HCT116 (cell line): ENCODE results near the gene POLH. TPM values are rescaled to one million over a fixed set of nuclear protein-coding genes. Genes with fewer than 3 reads are reported as not detected.
"Not testable (repeated sequence)": the region's sequence is repeated elsewhere in the genome, so short reads cannot be mapped to it uniquely, and the experiment has no call there.

Source experiments
- ATAC-seq: fragments of 200-7000 bp; cut with Tn5 transposase; 2 replicates; pipeline ENCODE4 v1.9.1; 2020; ENCODE audit warnings: mild to moderate bottlenecking, moderate library complexity
- BruUV-seq: library from RNA; stranded (reverse); fragments of 400-500 nt; replicated peaks from 2 replicates; lab custom pipeline; 2021; lab: Mats Ljungman, UMichigan
- CTCF ChIA-PET: fragments of 300-600 bp; sonication (Branson Sonifier 250); formaldehyde crosslinking; loops from one replicate; lab custom pipeline; 2021; ENCODE audit warnings: antibody characterized with exemption; lab: Charles Lee
- POLR2A ChIA-PET: fragments of 300-600, 350-600 bp; sonication (Branson Sonifier 250); formaldehyde crosslinking; loops from one replicate; lab custom pipeline; 2021; ENCODE audit warnings: antibody characterized with exemption; lab: Charles Lee
- RAD21 ChIA-PET, 2 experiments: fragments of 300-600 bp; sonication (Branson Sonifier 250); formaldehyde crosslinking; loops; one replicate each; lab custom pipeline; 2023; ENCODE audit warnings: low total read pairs in 2 of 2; ENCODE audit not compliant: uncharacterized antibody in 2 of 2, unreplicated experiment in 2 of 2, low non-redundant PET in 1 of 2; lab: Charles Lee
- DNase-seq: peaks from one replicate; pipeline ENCODE4 v3.0.0-alpha.2; 2010; ENCODE audit warnings: low read depth, low spot score
- H2AFZ ChIP-seq: fragments of 200-600 bp; shearing (Covaris generic), sonication (generic); 2 replicates; pipeline ENCODE4 v1.6.1; 2017; ENCODE audit warnings: low read depth, mixed run types, mixed read lengths, antibody characterized with exemption, low read length; ENCODE audit not compliant: poor library complexity, severe bottlenecking
- H3K27ac ChIP-seq: 2 replicates; pipeline ENCODE4 v1.5.1; 2012; ENCODE audit warnings: low read depth, low read length
- H3K27me3 ChIP-seq: fragments of 200-600 bp; sonication (generic); 2 replicates; pipeline ENCODE4 v1.6.1; 2016; ENCODE audit warnings: mixed run types, low read length, mixed read lengths; ENCODE audit not compliant: insufficient read depth
- H3K36me3 ChIP-seq, 2 experiments: fragments of 200-500 bp in 1 of 2; fragments of 200-600 bp in 1 of 2; sonication (Bioruptor generic) in 1 of 2; sonication (generic) in 1 of 2; 2 replicates each; pipeline versions ENCODE4 v1.5.1 to v1.6.1; 2014 to 2016; ENCODE audit warnings: low read length in 2 of 2, inconsistent platforms in 1 of 2, mixed read lengths in 1 of 2, mixed run types in 1 of 2; ENCODE audit not compliant: insufficient read depth in 2 of 2, control insufficient read depth in 1 of 2
- H3K4me1 ChIP-seq, 2 experiments: fragments of 200-600 bp in 1 of 2; sonication (generic) in 1 of 2; 2 replicates each; pipeline versions ENCODE4 v1.5.1 to v1.6.1; 2012 to 2017; ENCODE audit warnings: low read length in 2 of 2, inconsistent platforms in 1 of 2, mild to moderate bottlenecking in 1 of 2, mixed read lengths in 1 of 2, mixed run types in 1 of 2, moderate library complexity in 1 of 2; ENCODE audit not compliant: insufficient read depth in 2 of 2, control insufficient read depth in 1 of 2
- H3K4me2 ChIP-seq: fragments of 200-600 bp; sonication (generic); 2 replicates; pipeline ENCODE4 v1.6.1; 2017; ENCODE audit warnings: mixed run types, low read length, mixed read lengths
- H3K4me3 ChIP-seq, 2 experiments: fragments of 200-600 bp in 1 of 2; sonication (generic) in 1 of 2; replicated peaks in 1 of 2; 2 replicates each; pipeline ENCODE4 v1.5.1; 2011 to 2016; ENCODE audit warnings: low read length in 2 of 2, control low read depth in 1 of 2, low read depth in 1 of 2, mild to moderate bottlenecking in 1 of 2, mixed read lengths in 1 of 2, mixed run types in 1 of 2
- H3K79me2 ChIP-seq: fragments of 200-600 bp; sonication (generic); 2 replicates; pipeline ENCODE4 v1.6.1; 2017; ENCODE audit warnings: mild to moderate bottlenecking, mixed run types, low read length, moderate library complexity, mixed read lengths; ENCODE audit not compliant: insufficient read depth
- H3K9ac ChIP-seq: fragments of 200-600 bp; sonication (generic); 2 replicates; pipeline ENCODE4 v1.6.1; 2016; ENCODE audit warnings: low read length, mixed read lengths
- H3K9me2 ChIP-seq: fragments of 200-600 bp; sonication (generic), shearing (Covaris generic); 2 replicates; pipeline ENCODE4 v1.6.1; 2017; ENCODE audit warnings: mixed run types, mild to moderate bottlenecking, moderate library complexity; ENCODE audit not compliant: insufficient read depth
- H3K9me3 ChIP-seq, 2 experiments: fragments of 200-500 bp in 1 of 2; fragments of 200-600 bp in 1 of 2; sonication (Bioruptor generic) in 1 of 2; sonication (generic) in 1 of 2; 2 replicates each; pipeline ENCODE4 v1.6.1; 2014 to 2017; ENCODE audit warnings: low read length in 2 of 2, mixed read lengths in 2 of 2, inconsistent platforms in 1 of 2, low read depth in 1 of 2, mild to moderate bottlenecking in 1 of 2, mixed run types in 1 of 2, moderate library complexity in 1 of 2; ENCODE audit not compliant: control insufficient read depth in 1 of 2, insufficient read depth in 1 of 2
- H4K20me1 ChIP-seq: fragments of 200-600 bp; sonication (generic), shearing (Covaris generic); 2 replicates; pipeline ENCODE4 v1.6.1; 2017; ENCODE audit warnings: mixed run types, mild to moderate bottlenecking, moderate library complexity; ENCODE audit not compliant: insufficient read depth
- EZH2 ChIP-seq: fragments of 200-600 bp; sonication (generic); IDR thresholded peaks from 2 replicates; pipeline ENCODE4 v1.6.1; 2017; ENCODE audit warnings: antibody characterized with exemption, mixed run types
- intact Hi-C: fragments of 100-400 bp; cut with micrococcal nuclease; formaldehyde crosslinking; loops from 2 replicates; pipeline ENCODE4 v1.10.0; 2022
- total RNA-seq: library from RNA; stranded (reverse); gene quantifications from one replicate; pipeline ENCODE4 v1.2.1, GENCODE V29; 2021; ENCODE audit not compliant: unreplicated experiment

Gene POLH
- total RNA-seq, 1 experiment from 2014 or later = 20.6 TPM

DNA sequence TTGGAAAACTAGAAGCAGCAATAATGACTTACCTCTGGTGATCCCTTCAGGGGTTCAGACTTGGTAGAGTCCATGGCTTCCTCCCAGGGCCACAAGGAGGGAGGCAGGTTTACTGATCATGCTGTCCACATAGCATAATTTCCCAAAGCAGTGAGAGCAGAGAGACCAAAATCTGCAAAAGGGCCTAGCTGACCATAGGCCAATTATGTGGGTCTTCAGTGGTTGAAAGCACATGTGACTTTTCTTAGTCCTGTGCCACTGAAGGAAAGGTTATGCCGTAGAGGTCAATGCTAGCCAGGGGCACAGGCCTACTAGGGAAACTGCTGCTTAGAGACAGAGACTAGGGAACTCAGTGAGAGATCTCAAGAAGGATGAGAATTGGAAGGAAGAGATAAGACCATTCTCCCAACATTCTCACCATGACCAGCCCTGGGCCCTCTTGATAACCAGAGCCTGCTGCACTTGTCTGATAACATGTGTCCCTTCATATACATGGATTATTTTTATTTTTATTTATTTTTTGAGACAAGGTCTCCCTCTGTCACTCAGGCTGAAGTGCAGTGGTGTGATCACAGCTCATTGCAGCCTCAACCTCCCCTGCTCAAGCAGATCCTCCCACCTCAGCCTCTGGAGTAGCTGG, 55.1 kb downstream of the POLH start:
- Histone ChIP-seq H3K27ac (peak overlapping the region; percentile 86), H2AFZ (no peak overlapping the region), H3K4me1 (peaks cover 24 to 47% of the 10 kb centered on the region in 2 experiments), H3K4me3 (no peak overlapping the region), H3K4me2 (peak overlapping the region; percentile 84), H3K79me2 (peaks cover 25% of the 10 kb centered on the region), H3K9me3 (no peaks in the 10 kb centered on the region), H4K20me1 (no peaks in the 10 kb centered on the region), H3K36me3 (peaks cover 0 to 2% of the 10 kb centered on the region in 2 experiments; a peak in 1 of 4 replicates), H3K9me2 (no peaks in the 10 kb centered on the region), H3K9ac (no peak overlapping the region), H3K27me3 (no peaks in the 10 kb centered on the region)
- no peak for DNase-seq
- no peak for TF ChIP-seq EZH2
- ATAC-seq = no peak
- no TSS peak for BruUV-seq
- ChIA-PET POLR2A (interaction anchor here (2.1 to 3.4 kb wide), 2 partner anchors 13 to 56 kb away, joined by 6 to 43 read pairs; partner anchors contain the start of genes POLH and XPO5), RAD21 (no interaction called here), CTCF (no interaction called here)
- intact Hi-C loops = no loop called here

DNA sequence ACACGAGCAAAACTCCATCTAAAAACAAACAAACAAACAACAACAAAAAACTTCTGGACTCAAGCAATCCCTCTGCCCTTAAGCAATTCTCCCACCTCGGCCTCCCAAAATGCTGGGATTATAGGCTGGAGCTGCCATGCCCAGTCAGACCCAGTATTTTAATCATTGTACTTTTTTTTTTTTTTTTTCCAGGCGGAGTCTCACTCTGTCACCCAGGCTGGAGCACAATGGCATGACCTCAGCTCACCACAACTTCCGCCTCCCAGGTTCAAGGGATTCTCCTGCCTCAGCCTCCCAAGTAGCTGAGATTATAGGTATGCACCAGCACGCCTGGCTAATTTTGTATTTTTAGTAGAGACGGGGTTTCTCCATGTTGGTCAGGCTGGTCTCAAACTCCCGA, 57.0 kb downstream of the POLH start:
- peaks cover 17 to 39% of the 10 kb centered on the region in 2 experiments for H3K4me1 ChIP-seq
- H3K4me2 ChIP-seq, H3K36me3 ChIP-seq, H3K9ac ChIP-seq, H3K9me2 ChIP-seq, H3K27ac ChIP-seq, POLR2A ChIA-PET, H3K27me3 ChIP-seq, ATAC-seq, RAD21 ChIA-PET, H3K4me3 ChIP-seq, BruUV-seq, DNase-seq, H4K20me1 ChIP-seq, H2AFZ ChIP-seq, intact Hi-C loops, H3K9me3 ChIP-seq, CTCF ChIA-PET: not testable (repeated sequence)
- peaks cover 31% of the 10 kb centered on the region for H3K79me2 ChIP-seq
